NCI-H2196 treated with DMSO at 0.1 percent for 48 hours (cell line): ENCODE measurements around the gene RGS9.
"Not testable (repeated sequence)": the region's sequence is repeated elsewhere in the genome, so short reads cannot be mapped to it uniquely, and the experiment has no call there.

Experiments
- DNase-seq: peaks from one replicate; lab custom pipeline; 2025; ENCODE audit not compliant: unreplicated experiment; lab: John Stamatoyannopoulos, UW

Gene RGS9

DNA sequence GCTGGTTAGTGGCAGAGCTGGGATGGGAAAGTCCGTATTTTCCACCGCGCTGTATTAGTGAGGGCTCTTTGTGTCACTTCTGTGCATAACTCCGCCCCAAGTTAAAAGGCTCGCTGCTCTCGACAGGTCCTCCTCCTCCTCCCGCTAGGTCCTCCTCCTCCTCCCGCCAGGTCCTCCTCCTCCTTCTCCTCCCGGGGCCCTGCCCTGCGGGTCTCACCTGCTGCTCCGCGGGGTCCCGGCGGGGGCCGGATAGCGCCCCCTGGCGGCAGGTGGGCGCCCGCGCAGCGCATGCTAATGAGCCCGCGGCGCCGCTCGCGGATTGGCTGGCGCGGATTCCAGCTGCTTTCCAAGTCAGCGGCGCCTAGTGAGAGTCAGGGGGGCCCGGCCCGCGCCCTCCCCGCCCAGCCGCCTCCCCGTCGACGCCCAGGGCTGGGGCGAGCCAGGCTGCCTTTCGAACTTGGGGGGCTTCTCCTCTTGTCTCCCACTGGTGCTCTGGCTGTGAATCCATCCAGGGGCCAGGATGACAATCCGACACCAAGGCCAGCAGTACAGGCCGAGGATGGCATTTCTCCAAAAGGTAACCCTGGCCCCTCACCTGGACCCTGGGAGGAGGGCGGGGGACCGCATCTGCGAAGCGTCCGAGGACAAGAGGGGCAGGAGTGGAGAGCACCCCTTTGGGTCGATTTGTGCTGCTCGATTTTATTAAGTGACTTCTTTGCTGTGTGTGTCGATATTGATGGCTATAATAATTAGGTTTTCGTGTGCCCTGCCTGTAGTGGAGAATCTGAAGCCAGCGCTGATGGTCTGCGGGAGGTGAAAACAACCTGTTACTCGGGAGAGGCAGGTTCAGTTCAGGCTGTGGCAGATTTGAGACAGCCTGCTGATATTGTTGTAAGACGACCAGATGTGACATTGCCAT, at the start of gene RGS9:
Gene RGS9, plus strand, starts transcription at position 350 of the 919 bp plus-strand sequence. Its CDS starts 171 bp downstream, at position 521.
- peak; percentile 78 for DNase-seq

DNA sequence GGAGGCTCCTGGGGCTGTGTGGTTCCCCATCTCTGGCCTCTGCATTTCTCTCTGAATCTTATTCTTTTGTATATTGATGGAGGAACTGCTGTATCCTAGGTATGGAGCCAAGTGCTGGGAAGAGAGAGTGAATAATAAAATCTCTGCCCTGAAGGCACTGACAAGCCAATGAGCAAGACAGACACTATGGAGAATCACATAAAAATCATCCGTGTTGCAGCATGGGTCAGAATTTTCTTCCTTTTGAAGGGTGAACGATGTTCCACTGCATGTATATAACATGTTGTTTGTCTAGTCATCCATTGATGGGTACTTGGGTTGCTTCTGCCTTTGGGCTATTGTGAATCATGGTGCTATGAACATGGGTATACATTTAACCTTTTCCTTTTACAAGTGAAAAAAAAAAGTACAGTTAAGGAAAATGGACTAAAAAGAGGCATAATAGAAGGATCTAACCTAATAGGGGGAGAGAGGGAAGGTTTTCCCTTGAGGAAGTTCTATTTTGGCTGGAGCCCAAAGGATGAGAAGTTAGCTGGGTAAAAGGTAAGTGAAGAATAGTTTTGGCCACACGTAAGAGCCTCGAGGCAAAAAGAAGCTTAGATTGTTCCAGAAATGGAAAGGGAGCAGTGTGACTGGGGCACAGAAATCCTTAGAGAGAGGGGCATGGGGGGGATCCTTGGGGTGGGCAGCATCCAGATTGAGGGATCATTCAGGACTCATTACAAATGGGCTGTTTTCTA, 48.4 kb upstream of the RGS9 start:
- DNase-seq: no peak

DNA sequence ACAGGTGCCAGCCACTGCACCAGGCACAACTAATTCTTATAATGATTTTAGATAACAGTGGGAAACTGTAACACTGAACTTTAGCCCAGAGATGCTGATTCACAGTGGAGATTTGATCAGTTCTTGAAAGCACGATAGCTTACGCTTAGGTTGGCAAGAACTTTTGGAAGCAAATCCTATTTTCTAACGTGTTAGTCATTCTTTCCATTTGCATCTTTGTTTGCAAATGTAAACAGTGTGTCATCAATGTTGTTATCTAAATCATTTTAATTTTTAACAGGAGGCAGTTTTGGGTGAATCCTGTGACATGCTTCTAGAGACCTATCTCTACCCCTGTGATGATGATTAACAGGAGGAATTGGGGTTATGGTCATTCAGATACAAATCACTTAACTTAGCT, 44.9 kb upstream of the RGS9 start:
- no peak for DNase-seq

DNA sequence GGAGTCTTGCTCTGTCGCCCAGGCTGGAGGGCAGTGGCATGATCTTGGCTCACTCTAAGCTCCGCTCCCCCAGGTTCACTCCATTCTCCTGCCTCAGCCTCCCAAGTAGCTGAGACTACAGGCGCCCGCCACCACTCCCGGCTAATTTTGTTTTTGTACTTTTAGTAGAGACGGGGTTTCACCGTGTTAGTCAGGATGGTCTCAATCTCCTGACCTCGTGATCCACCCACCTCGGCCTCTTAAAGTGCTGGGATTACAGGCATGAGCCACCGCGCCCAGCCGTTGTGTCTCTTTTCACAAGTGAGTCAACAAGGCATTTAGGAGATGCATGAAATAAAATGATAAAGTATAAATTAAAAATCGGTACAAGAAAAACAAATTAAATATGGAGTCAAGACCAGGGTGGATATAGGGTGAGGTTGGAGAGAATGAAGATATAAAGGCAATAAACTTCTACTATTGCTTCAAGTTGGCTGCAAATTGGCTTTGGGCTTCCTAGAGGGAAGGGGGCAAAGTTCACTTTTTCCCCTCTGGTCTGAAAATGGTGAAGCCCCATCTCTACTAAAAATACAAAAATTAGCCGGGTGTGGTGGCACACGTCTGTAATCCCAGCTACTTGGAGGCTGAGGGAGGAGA, 44.3 kb upstream of the RGS9 start:
- DNase-seq: not testable (repeated sequence)

DNA sequence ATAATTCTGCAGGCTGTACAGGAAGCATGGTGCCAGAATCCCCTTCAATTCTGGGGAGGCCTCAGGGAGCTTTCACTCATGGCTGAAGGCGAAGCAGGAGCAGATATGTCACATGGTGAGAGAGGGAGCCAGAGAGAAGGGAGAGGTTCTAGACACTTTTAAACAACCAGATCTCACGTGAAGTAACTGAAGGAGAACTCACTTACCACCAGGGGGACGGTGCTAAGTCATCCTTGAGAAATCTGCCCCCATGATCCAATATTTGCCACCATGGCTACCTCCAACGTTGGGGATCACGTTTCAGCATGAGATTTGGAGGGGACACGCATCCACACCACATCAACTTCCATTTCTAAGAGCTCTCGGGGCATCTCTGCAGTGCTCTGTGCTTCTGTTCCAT, 43.2 kb upstream of the RGS9 start:
- DNase-seq: no peak

DNA sequence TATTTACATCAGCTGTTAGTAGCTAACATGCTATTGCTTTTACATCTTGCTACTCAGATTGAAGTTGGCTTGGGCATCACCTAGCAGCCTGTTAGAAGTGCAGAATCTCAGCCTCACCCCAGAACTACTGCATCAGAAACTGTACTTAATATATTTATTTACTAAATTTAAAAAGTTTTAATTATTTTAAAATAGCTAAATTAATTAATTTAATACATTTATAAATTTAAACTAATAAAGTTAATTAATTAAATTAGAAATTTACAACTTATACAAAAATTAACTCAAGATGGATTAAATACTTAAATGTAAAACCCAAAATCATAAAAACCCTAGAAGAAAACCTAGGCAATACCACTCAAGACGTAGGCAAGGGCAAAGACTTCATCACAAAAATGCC, 41.7 kb upstream of the RGS9 start:
- DNase-seq: no peak

DNA sequence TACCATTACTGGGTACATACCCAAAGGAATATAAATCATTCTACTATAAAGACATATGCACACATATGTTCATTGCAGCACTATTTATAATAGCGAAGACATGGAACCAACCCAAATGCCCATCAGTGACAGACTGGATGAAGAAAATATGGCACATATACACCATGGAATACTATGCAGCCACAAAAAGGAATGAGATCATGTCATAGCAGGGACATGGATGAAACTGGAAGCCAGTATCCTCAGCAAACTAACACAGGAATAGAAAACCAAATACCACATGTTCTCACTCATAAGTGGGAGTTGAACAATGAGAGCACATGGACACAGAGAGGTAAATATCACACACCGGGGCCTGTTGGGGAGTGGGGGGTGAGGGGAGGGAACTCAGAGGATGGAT, 40.8 kb upstream of the RGS9 start:
- DNase-seq: not testable (repeated sequence)

DNA sequence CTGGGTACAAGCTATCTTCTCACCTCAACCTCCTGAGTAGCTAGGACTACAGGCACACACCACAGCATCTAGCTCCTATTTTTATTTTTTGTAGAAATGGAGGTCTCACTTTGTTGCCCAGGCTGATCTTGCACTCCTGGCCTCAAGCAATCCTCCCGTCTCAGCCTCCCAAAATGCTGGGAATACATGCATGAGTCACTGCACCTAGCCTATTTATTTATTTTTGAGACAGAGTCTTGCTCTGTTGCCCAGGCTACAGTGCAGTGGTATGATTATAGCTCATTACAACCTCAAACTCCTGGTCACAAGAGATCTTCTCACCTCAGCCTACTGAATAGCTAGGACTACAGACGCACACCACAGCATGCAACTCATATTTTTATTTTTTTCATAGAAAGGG, 40.1 kb upstream of the RGS9 start:
- no peak for DNase-seq

DNA sequence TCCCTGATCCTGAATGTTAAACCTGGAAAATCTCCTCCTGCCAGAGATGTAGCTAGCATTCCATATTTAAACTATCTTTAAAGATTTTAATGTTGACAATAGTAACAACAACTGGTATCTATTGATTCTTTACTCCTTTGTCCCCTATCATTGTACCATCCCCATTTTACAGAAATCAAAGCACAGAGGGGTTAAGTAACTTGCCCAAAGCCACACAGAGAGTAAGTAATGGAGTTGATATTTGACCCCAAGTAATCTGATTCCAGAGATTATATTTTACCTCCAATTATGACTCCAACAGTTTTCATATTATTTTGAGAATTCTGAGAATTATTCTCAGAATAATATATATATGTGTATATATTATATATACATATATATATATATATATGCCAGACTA, 37.7 kb upstream of the RGS9 start:
- DNase-seq: no peak

DNA sequence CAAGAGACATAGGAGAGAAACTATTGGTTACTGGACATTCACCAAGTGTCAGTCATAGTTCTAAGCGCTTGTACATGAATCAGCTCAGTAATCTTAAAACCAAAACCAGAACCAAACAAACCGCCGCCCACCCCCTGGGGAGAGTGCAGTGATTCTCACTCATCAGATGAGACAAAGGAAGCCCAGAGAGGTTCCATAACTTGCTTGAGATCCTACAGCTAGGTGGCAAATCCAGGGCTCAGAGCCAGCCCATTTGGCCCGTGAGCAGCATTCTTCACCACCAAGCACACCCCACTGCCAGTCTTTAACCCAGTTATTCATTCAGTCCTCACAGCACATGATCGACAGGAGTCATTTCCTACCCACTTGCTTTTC, 37.2 kb upstream of the RGS9 start:
- peak; percentile 49 for DNase-seq

DNA sequence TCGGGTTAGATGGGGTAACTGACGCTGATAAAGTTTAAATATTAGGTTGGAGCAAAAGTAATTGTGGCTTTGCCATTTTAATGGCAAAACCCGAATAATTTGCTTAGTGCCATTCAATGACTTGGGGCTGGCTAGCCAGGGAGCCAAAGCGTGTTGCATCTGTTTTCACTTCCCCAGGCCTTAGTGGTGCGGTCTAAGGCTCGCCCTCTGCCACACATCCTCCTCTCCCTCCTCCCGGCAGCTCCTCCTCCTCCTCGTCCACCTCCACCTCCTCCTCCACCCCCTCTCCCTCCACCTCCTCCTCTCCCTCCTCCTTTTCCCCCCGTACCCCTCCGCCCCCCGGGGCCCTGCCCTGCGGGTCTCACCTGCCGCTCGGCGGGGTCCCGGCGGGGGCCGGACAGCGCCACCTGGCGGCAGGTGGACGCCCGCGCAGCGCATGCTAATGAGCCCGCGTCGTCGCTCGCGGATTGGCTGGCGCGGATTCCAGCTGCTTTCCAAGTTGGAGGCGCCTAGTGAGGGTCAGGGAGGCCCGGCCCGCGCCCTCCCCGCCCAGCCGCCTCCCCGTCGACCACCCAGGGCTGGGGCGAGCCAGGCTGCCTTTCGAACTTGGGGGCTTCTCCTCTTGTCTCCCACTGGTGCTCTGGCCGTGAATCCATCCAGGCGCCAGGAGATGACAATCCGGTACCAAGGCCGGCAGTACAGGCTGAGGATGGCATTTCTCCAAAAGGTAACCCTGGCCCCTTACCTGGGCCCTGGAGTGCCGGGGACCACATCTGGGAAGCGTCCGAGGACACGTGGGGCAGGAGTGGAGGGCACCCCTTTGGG, 36.6 kb upstream of the RGS9 start:
- DNase-seq: peak; percentile 77

DNA sequence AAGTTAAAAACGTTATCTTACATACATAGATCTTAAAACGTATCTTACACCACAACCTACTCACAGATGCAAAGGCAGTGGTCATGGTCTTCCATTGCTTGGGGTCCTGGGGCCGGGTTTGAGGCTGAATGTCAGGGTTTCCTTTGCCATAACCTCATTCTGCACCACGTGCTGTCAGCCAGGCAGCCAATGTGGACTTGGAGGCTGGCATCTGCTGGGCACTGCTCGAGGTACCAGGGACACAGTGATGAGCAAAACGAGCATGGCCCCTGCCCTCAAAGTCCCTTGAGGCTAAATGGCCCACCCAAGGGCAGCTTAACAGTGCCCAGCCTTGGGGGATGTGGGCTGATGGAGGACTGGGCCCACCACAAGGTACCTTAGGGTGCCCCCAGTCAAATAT, 35.8 kb upstream of the RGS9 start:
- DNase-seq: no peak

DNA sequence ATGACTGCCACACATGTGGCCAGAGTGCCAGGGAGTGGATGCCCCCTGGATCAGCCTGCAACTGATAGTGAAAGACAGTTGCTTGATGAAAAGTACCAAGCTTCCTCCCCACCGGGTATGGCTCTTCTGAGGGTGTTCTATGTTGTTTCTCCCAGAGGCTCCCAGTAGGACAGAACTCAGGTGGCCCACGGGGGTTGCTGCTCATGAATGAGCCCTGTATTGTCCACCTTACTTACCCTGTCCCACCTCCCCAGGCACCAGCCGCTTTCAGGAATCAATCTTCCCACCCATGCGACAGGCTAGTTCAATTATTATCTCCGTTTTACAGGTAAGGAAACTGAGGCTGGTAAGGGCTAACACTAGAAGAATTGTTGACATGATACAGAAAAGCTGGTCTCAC, 34.9 kb upstream of the RGS9 start:
- no peak for DNase-seq

DNA sequence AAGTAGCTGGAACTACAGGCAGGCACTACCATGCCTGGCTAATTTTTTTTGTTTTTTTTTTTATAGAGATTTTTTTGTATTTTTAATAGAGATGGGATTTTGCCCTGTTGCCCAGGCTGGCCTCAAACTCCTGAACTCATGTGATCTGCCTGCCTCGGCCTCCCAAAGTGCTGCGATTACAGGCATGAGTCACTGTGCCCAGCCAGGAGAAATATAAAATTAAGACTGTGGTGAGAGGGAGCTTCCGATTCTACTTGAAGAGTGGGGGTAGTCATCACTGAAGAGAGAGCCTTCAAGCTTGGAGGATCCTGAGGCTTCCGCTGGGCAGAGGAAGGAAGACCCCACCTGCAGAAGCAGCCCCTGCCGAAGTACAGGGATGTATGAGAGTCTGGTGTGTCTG, 34.4 kb upstream of the RGS9 start:
- no peak for DNase-seq

DNA sequence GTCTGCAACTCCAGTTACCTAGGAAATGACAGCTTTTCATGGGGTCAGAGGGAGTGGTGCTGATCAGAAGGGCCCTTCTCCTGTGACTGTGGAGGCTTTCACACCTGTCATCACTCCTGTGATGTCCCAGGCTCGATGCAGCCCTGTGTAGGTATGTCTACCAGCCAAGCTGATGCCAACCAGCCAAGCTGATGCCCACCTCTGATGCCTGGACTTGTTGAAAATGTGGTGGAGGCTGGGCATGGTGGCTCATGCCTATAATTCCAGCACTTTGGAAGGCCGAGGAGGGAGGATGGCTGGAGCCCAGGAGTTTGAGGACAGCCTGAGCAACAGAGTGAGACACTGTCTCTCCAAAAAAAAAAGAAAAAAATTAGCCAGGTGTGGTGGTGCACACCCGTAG, 33.7 kb upstream of the RGS9 start:
- DNase-seq: no peak

DNA sequence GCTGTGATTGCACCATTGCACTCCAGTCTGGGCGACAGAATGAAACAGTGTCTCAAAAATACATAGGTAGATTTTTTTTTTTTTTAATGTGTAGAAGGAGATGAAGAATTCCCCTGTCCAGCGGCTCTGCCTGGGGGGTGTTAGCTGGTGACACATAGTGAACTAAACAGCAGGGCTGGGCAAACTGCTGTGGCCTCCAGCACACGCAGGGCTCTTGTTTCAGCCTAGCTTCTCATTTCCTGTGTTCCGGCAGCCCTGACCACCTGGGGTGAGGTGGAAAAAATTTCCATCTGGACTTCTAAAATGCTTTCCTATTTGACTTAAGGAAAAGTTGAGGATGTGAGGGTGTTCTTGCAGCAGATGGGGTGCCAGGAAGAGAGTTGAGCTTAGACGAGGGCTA, 33.3 kb upstream of the RGS9 start:
- no peak for DNase-seq

DNA sequence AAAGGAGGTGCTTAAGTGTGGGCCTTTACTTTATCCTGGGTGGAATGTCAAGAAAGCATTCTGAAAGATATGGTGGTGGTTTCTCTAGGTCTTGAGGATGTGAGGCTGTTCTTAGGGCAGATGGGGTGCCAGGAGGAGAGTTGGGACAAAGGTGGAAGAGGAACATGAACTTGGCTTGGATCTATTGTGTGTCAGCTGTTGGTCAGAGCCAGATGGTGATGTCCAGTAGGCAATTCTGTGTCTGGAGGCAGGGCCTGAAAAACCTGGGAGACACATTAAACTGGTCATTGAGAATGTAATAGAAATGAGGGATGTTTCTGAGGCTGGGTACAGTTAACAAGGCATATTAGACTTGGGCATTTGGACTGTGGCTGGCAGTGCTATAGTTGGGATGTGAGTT, 32.6 kb upstream of the RGS9 start:
- no peak for DNase-seq

DNA sequence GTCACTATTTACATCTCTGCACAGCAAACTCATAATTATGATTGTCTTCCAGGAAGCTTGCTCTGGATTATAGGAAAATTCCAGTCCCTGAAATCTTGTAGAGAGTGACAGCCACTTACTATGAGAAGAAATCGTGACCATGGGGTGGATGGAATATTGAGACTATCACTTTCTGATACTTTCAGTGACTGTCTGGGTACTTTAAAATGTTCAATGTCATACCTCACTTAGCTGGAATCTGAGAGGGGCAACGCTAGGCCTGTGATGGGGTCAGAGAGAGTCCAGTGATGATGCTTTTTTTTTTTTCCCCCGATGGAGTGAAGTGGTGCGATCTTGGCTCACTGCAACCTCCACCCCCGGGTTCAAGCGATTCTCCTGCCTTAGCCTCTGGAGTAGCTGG, 32.2 kb upstream of the RGS9 start:
- DNase-seq: no peak

DNA sequence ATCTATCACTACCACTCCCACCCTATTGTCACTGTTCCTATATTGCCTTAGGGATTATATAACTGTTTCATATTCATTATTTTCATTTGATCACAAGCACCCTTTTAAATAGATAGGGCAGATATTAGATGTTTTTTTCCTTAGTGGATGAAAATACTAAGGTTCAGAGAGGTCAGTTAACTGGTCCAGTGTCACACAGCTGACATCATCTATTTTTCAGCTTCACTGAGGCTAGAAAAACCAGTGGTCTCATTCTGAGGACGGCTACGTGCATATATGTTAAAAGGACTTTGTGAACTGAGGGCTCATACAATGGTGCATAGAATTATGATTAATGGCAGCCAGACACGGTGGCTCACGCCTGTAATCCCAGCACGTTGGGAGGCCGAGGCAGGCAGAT, 29.0 kb upstream of the RGS9 start:
- no peak for DNase-seq

DNA sequence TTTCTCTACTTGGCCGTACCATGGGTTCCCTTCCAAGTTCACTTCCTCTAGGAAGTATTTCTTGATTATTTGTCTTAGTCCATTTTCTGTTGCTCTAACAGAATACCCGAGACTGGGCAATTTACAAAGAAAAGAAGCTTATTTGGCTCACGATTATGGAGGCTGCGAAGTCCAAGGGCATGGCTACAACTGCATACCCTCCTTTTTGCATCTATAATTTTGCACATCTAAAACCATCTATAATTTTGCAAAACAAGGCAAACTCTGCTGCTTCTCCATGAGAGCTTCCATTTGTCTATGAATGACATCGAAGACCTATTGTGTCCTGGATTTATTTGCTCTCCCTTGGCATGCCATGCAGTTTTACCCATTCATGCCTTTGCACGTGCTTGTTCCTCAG, 27.6 kb upstream of the RGS9 start:
- DNase-seq: no peak
